Fibroblast of villous mesenchyme (primary cell): ENCODE results near the gene SUPT16H. TPM values are rescaled to one million over a fixed set of nuclear protein-coding genes. Genes with fewer than 3 reads are reported as not detected.

Experiments
- DNase-seq: peaks from one replicate; pipeline ENCODE4 v3.0.0-alpha.2; 2010; ENCODE audit warnings: low read depth
- H3K4me3 ChIP-seq: 2 replicates; pipeline ENCODE4 v1.5.1; 2011; ENCODE audit warnings: low read depth, mild to moderate bottlenecking, low read length
- total RNA-seq: library from RNA; depleted of rRNA; stranded (reverse); fragments of >200 nt; gene quantifications from 2 replicates; pipeline ENCODE4 v1.2.3, GENCODE V29; 2012
- TF ChIP-seq, protein P1 (sequence below): IDR thresholded peaks from 2 replicates; pipeline ENCODE4 v1.5.1; 2012; ENCODE audit warnings: low read depth, mild to moderate bottlenecking, low read length; ENCODE audit not compliant: insufficient read depth

Gene SUPT16H
- total RNA-seq, 1 donor = 87.7 TPM

- no peak for DNase-seq
- H3K4me3 ChIP-seq = no peak overlapping the region
- TF ChIP-seq, protein P1, sequence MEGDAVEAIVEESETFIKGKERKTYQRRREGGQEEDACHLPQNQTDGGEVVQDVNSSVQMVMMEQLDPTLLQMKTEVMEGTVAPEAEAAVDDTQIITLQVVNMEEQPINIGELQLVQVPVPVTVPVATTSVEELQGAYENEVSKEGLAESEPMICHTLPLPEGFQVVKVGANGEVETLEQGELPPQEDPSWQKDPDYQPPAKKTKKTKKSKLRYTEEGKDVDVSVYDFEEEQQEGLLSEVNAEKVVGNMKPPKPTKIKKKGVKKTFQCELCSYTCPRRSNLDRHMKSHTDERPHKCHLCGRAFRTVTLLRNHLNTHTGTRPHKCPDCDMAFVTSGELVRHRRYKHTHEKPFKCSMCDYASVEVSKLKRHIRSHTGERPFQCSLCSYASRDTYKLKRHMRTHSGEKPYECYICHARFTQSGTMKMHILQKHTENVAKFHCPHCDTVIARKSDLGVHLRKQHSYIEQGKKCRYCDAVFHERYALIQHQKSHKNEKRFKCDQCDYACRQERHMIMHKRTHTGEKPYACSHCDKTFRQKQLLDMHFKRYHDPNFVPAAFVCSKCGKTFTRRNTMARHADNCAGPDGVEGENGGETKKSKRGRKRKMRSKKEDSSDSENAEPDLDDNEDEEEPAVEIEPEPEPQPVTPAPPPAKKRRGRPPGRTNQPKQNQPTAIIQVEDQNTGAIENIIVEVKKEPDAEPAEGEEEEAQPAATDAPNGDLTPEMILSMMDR = no peak
Observed at GRCh38 chr14:21343035-21343794, 40.6 kb downstream of the SUPT16H start.

DNA sequence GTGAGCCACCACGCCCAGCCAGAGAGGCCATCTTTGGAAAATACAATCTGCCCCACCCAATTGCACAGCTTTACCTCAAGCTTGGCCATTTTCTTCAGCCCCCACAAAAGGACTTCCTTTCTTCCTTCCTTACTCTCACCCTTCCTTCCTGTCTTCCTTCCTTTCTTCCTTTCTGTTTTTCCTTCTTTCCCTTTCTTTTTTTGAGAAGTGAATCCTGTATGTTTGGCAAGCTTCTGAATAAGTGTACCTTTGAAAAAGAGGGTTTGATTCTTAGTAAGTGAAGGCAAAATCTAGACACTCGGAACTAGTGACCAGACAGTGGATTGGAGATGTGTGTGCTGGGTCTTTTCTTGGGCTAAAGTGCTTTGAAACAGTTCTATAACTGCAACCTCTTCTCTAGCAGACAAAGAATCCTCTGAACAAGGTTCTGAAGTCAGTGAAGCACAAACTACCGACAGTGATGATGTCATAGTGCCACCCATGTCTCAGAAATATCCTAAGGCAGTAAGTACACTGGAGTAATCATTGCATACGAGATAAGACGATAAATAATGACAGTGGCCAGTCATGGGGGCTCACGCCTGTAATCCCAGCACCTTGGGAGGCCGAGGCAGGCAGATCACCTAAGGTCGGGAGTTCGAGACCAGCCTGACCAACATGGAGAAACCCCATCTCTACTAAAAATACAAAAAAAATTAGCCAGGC lies 49.5 kb downstream of the SUPT16H start:
- DNase-seq = no peak
- TF ChIP-seq, protein P1 = no peak
- H3K4me3 ChIP-seq = no peak overlapping the region

GRCh38 chr14:21332950-21333349 lies 50.9 kb downstream of the SUPT16H start:
- TF ChIP-seq, protein P1 = no peak
- no peak for DNase-seq
- H3K4me3 ChIP-seq = no peak overlapping the region

GRCh38 chr14:21326972-21327371 lies 56.8 kb downstream of the SUPT16H start:
- H3K4me3 ChIP-seq = no peak overlapping the region
- DNase-seq = peak; percentile 58
- TF ChIP-seq, protein P1 = no peak

DNA sequence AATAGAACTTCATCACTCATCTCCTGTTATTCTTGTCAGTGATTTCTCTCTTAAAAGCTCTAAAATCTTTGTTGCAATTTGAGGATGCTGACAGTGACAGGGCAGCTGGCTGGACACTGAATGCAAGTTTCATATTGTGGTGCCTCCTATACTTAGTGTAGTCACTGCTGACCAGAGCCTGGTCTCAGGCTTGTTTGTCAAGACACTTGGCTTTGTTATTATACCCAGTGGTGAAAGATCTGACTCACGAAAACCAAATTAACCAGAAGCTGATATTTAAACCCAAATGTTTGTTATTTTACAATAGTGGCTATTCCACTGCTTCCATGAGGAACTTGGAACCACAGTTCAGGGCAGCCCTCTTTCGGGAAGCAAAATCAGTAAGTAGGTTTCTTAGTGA lies 61.1 kb downstream of the SUPT16H start:
- no peak for DNase-seq
- TF ChIP-seq, protein P1 = no peak
- no peak overlapping the region for H3K4me3 ChIP-seq

DNA sequence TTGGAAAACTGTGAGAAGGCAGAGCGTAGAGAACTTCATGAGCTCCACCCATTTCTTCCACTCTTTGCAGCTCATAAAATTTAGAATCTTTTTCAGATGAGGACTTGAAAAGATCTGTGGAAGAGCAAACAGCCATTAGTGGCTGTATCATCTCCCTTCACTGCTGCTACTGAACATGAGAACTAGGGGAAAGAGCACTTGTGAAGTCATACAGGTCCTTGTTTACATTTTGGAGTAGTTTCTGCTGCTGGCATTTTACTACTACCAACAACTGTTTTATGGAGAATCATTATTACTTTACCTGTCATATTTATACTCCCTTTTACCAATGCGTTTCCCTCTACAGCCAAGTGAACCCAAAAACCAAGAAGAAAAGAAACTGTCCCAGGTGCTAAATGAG lies 62.9 kb downstream of the SUPT16H start:
- peak; percentile 17 for DNase-seq
- TF ChIP-seq, protein P1 = no peak
- H3K4me3 ChIP-seq = no peak overlapping the region

DNA sequence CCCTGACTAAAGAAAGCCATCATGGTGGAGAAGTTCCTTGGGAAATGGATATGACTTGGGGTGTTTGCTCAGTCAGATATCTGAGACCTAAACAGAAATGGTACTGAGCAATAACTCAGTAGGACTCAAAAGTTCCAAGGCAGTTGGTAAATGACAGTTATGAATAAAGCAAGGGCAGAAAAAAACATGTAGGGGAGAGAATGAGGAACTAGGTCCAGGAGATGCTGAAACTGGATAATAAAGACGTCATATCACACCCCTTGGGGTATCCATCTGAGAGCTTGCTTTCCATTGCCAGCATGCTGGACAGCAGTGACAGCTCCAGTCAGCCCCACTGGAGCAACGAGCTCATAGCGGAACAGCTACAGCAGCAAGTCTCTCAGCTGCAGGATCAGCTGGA lies 66.4 kb downstream of the SUPT16H start:
- H3K4me3 ChIP-seq = no peak overlapping the region
- DNase-seq = no peak
- TF ChIP-seq, protein P1 = no peak
